Testis (tissue), 3 donors: ENCODE results near the gene RASGRF2. TPM values are rescaled to one million over a fixed set of nuclear protein-coding genes. Genes with fewer than 3 reads are reported as not detected.

Source experiments
- DNase-seq: peaks from one replicate; pipeline ENCODE4 v3.0.0-alpha.2; 2019
- H3K27ac ChIP-seq, 2 donors: fragments of 200-600 bp; sonication (generic); one replicate each; pipeline ENCODE4 v1.5.1; 2019
- H3K27me3 ChIP-seq: fragments of 200-600 bp; sonication (generic); one replicate; pipeline ENCODE4 v1.5.1; 2019
- H3K36me3 ChIP-seq: fragments of 200-600 bp; sonication (generic); one replicate; pipeline ENCODE4 v1.5.1; 2017; ENCODE audit warnings: low read depth; ENCODE audit errors: missing control alignments
- H3K4me1 ChIP-seq: fragments of 200-600 bp; sonication (generic); one replicate; pipeline ENCODE4 v1.5.1; 2019
- H3K4me3 ChIP-seq, 2 donors: fragments of 200-600 bp; sonication (generic); one replicate each; pipeline ENCODE4 v1.5.1; 2017 to 2019
- H3K9me3 ChIP-seq: fragments of 200-600 bp; sonication (generic); one replicate; pipeline ENCODE4 v1.5.1; 2017
- CTCF ChIP-seq, 3 experiments: fragments of 450-650 bp in 2 of 3; fragments of 200-600 bp in 1 of 3; sonication (generic) in 1 of 3; IDR thresholded peaks; one replicate each; pipeline ENCODE4 v1.5.1; 2016 to 2019; ENCODE audit warnings: antibody characterized with exemption in 3 of 3, mild to moderate bottlenecking in 2 of 3, moderate library complexity in 1 of 3
- POLR2A ChIP-seq: fragments of 450-650 bp; IDR thresholded peaks from one replicate; pipeline ENCODE4 v1.6.1; 2017; ENCODE audit warnings: antibody characterized with exemption, mild to moderate bottlenecking, moderate library complexity
- WGBS, 2 donors: methylation state at CpG; one replicate each; pipeline ENCODE4 v1.1.5; 2018; 5-methylcytosine and 5-hydroxymethylcytosine counted together
- intact Hi-C: fragments of 100-400 bp; cut with DNase I; formaldehyde crosslinking; loops from one replicate; pipeline ENCODE4 v1.15.1; 2023; ENCODE audit warnings: low total_unique reads
- polyA plus RNA-seq: library from polyadenylated mRNA; stranded (reverse); fragments of 350-450 nt; fragmentation: Illumina TruSeq; extraction: RNeasy Lipid Tissue Mini Kit (QIAGEN cat#74804); gene quantifications from one replicate; pipeline ENCODE4 v1.2.3, GENCODE V29; 2014; ENCODE audit warnings: low read depth, low replicate concordance; ENCODE audit not compliant: insufficient read depth
- total RNA-seq, 2 donors: library from RNA; depleted of rRNA; stranded (reverse); fragments of >200 nt; gene quantifications; one replicate each; pipeline ENCODE4 v1.2.3, GENCODE V29; 2016

The RASGRF2 gene
- total and polyA plus RNA-seq, 3 donors from 2014 or later = 6.2 to 11.3 (median 7.8) TPM

GRCh38 chr5:80941496-80941895, 18.7 kb upstream of the RASGRF2 start:
- DNase-seq = no peak
- WGBS, 2 donors = 100% methylated on average over 1 of the region's 1 CpG
- no peaks in the 10 kb centered on the region for H3K9me3 ChIP-seq
- no peaks in the 10 kb centered on the region for H3K27me3 ChIP-seq
- no peak for TF ChIP-seq POLR2A
- no peak for TF ChIP-seq CTCF (IDR thresholded peaks at IDR 0.05)
- intact Hi-C loops = no loop called here
- H3K4me1 ChIP-seq = no peaks in the 10 kb centered on the region
- no peaks in the 10 kb centered on the region for H3K36me3 ChIP-seq
- H3K4me3 ChIP-seq = no peak overlapping the region
- no peak overlapping the region for H3K27ac ChIP-seq

GRCh38 chr5:80951366-80951765, 8.8 kb upstream of the RASGRF2 start:
- H3K27me3 ChIP-seq = no peaks in the 10 kb centered on the region
- no peak overlapping the region for H3K27ac ChIP-seq
- no peak overlapping the region for H3K4me3 ChIP-seq
- TF ChIP-seq POLR2A (no peak), CTCF (IDR thresholded peaks at IDR 0.05) (no peak)
- 82 to 94% methylated on average over 5 of the region's 5 CpGs for WGBS, 2 donors
- H3K9me3 ChIP-seq = no peaks in the 10 kb centered on the region
- intact Hi-C loops = no loop called here
- H3K4me1 ChIP-seq = no peaks in the 10 kb centered on the region
- no peak for DNase-seq
- H3K36me3 ChIP-seq = no peaks in the 10 kb centered on the region

GRCh38 chr5:80953587-80953986, 6.6 kb upstream of the RASGRF2 start:
- intact Hi-C loops = no loop called here
- TF ChIP-seq CTCF (IDR thresholded peaks at IDR 0.05) (no peak), POLR2A (no peak)

GRCh38 chr5:80955082-80955590, 5.0 kb upstream of the RASGRF2 start:
- H3K9me3 ChIP-seq = no peaks in the 10 kb centered on the region
- H3K27me3 ChIP-seq = no peaks in the 10 kb centered on the region
- no peak overlapping the region for H3K27ac ChIP-seq
- no peak for DNase-seq
- 88 to 92% methylated on average over 2 of the region's 2 CpGs for WGBS, 2 donors
- no peaks in the 10 kb centered on the region for H3K4me1 ChIP-seq
- H3K4me3 ChIP-seq = no peak overlapping the region
- intact Hi-C loops = no loop called here
- H3K36me3 ChIP-seq = no peaks in the 10 kb centered on the region
- TF ChIP-seq POLR2A = no peak
- TF ChIP-seq CTCF (IDR thresholded peaks at IDR 0.05) = no peak

More at GRCh38 chr5:80953587-80953986, 6.6 kb upstream of the RASGRF2 start:
- Histone ChIP-seq H3K4me1 (no peaks in the 10 kb centered on the region), H3K27me3 (no peaks in the 10 kb centered on the region), H3K36me3 (no peaks in the 10 kb centered on the region), H3K27ac (no peak overlapping the region), H3K9me3 (no peaks in the 10 kb centered on the region), H3K4me3 (no peak overlapping the region)
- no peak for DNase-seq
- WGBS, 2 donors = 93 to 94% methylated on average over 5 of the region's 5 CpGs

GRCh38 chr5:80956272-80956671, 3.9 kb upstream of the RASGRF2 start:
- Histone ChIP-seq H3K36me3 (no peaks in the 10 kb centered on the region), H3K9me3 (no peaks in the 10 kb centered on the region), H3K27ac (no peak overlapping the region), H3K27me3 (no peaks in the 10 kb centered on the region), H3K4me3 (no peak overlapping the region), H3K4me1 (no peaks in the 10 kb centered on the region)
- no peak for DNase-seq
- TF ChIP-seq POLR2A = no peak
- TF ChIP-seq CTCF (IDR thresholded peaks at IDR 0.05) = no peak
- 69 to 72% methylated on average over 7 of the region's 7 CpGs for WGBS, 2 donors
- intact Hi-C loops = no loop called here
